A549 (cell line): ENCODE results near the gene MEAK7.

ENCODE experiments used
- EHF ChIP-seq: fragments of 250-450 bp; sonication (Bioruptor Pico); IDR thresholded peaks from 2 replicates; pipeline ENCODE4 v1.5.0; 2020; ENCODE audit warnings: mild to moderate bottlenecking
- EHMT2 ChIP-seq: fragments of 200-600 bp; sonication (generic); IDR thresholded peaks from 2 replicates; pipeline ENCODE4 v1.6.1; 2016; ENCODE audit warnings: antibody characterized with exemption, low read depth, mild to moderate bottlenecking, moderate library complexity
- EP300 ChIP-seq, 2 experiments: fragments of >200 bp; sonication (Bioruptor Twin); formaldehyde crosslinking; IDR thresholded peaks; 2 replicates in 1 of 2; 3 replicates in 1 of 2; pipeline ENCODE4 v1.6.1; 2016 to 2017
- HMGXB4 ChIP-seq: fragments of 250-450 bp; sonication (Bioruptor Pico); IDR thresholded peaks from 2 replicates; pipeline ENCODE4 v1.5.0; 2021; ENCODE audit warnings: mild to moderate bottlenecking, moderate library complexity, borderline replicate concordance
- JUN ChIP-seq, 2 experiments: fragments of >200 bp; sonication (Bioruptor Twin); formaldehyde crosslinking; IDR thresholded peaks; 2 replicates in 1 of 2; 3 replicates in 1 of 2; pipeline ENCODE4 v1.6.1; 2016 to 2017
- PBX3 ChIP-seq: IDR thresholded peaks from 2 replicates; pipeline ENCODE4 v1.6.1; 2012
- REST ChIP-seq: fragments of 200-600 bp; sonication (generic); IDR thresholded peaks from 2 replicates; pipeline ENCODE4 v1.6.1; 2016; ENCODE audit warnings: antibody characterized with exemption, mild to moderate bottlenecking, moderate library complexity
- ZFP36 ChIP-seq: fragments of 450-650 bp; IDR thresholded peaks from 2 replicates; pipeline ENCODE4 v1.6.1; 2014; ENCODE audit warnings: borderline replicate concordance; ENCODE audit not compliant: partially characterized antibody

- TF ChIP-seq EP300 (IDR thresholded peaks at IDR 0.05) (no peak), REST (no peak), EHF (CRISPR knock-in tag) (no peak), PBX3 (no peak), ZFP36 (no peak), HMGXB4 (CRISPR knock-in tag) (no peak), EHMT2 (no peak), JUN (IDR thresholded peaks at IDR 0.05) (no peak)
Observed at GRCh38 chr16:84462296-84463210, 41.9 kb downstream of the MEAK7 start.
